ENCODE results near the gene IER2.

DNA sequence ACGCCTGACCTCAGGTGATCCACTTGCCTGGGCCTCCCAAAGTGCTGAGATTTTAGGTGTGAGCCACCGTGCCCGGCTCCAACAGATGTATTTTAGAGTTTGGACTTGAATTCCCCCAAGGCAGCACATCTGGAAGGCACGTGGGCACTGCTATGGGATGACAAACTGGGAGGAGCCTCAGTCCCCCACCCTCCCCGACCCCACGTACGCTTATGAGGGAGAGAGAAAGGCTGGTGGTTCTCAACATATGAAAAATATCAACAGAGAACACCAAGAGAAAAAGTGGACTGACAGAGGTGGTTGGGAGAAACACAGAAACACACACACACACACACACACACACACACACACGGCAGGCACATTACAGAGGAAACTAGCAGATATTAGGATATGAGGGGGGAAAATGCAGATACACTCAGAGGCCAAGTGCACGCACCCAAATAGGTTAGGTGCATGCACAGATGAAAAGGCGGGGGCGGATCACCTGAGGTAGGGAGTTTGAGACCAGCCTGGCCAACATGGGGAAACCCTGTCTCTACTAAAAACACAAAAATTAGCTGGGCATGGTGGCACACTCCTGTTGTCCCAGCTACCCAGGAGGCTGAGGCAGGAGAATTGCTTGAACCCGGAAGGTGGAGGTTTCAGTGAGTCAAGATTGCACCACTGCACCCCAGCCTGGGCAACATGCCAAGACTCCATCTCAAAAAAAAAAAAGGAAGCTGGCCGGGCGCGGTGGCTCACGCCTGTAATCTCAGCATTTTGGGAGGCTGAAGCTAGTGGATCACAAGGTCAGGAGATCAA is 3.2 kb upstream of the IER2 start:
- TF ChIP-seq, protein P1, sequence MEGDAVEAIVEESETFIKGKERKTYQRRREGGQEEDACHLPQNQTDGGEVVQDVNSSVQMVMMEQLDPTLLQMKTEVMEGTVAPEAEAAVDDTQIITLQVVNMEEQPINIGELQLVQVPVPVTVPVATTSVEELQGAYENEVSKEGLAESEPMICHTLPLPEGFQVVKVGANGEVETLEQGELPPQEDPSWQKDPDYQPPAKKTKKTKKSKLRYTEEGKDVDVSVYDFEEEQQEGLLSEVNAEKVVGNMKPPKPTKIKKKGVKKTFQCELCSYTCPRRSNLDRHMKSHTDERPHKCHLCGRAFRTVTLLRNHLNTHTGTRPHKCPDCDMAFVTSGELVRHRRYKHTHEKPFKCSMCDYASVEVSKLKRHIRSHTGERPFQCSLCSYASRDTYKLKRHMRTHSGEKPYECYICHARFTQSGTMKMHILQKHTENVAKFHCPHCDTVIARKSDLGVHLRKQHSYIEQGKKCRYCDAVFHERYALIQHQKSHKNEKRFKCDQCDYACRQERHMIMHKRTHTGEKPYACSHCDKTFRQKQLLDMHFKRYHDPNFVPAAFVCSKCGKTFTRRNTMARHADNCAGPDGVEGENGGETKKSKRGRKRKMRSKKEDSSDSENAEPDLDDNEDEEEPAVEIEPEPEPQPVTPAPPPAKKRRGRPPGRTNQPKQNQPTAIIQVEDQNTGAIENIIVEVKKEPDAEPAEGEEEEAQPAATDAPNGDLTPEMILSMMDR (IDR thresholded peaks at IDR 0.05; ENCODE audit: extremely low read depth in 1 of 2, insufficient read depth in 1 of 2, low read depth in 1 of 2, low read length in 2 of 2), result no peak
- TF ChIP-seq EZH2 (IDR thresholded peaks at IDR 0.05; ENCODE audit: borderline replicate concordance, low read depth, low read length, severe bottlenecking) (no peak), POLR2A (IDR thresholded peaks at IDR 0.05; ENCODE audit: low read depth, low read length) (no peak), JUN (IDR thresholded peaks at IDR 0.05; ENCODE audit: borderline replicate concordance, insufficient read depth, insufficient read length, low read depth) (no peak), GATA2 (IDR thresholded peaks at IDR 0.05; ENCODE audit: insufficient read depth, insufficient read length, low read depth, low read length) (no peak)
- TF ChIP-seq, protein P2, sequence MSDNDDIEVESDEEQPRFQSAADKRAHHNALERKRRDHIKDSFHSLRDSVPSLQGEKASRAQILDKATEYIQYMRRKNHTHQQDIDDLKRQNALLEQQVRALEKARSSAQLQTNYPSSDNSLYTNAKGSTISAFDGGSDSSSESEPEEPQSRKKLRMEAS (IDR thresholded peaks at IDR 0.05; ENCODE audit: insufficient read depth, insufficient read length), result no peak

Data from endothelial cell of umbilical vein (primary cell).